A549 (cell line): ENCODE results near the gene SERPINA3.

Experiments used
- CEBPB ChIP-seq, 2 experiments: fragments of >200 bp in 1 of 2; sonication (Bioruptor Twin) in 1 of 2; formaldehyde crosslinking in 1 of 2; IDR thresholded peaks; 2 replicates each; pipeline ENCODE4 v1.6.1; 2012 to 2016
- EP300 ChIP-seq, 2 experiments: fragments of >200 bp; sonication (Bioruptor Twin); formaldehyde crosslinking; IDR thresholded peaks; 2 replicates in 1 of 2; 3 replicates in 1 of 2; pipeline ENCODE4 v1.6.1; 2016 to 2017
- NFE2L2 ChIP-seq: fragments of 150-350 bp; conservative IDR thresholded peaks from 2 replicates; pipeline ENCODE4 v1.6.1; 2014; ENCODE audit warnings: low read length
- NR3C1 ChIP-seq: fragments of >200 bp; sonication (Bioruptor Twin); formaldehyde crosslinking; IDR thresholded peaks from 3 replicates; pipeline ENCODE4 v1.6.1; 2017
- POLR2A ChIP-seq: IDR thresholded peaks from 2 replicates; pipeline ENCODE4 v1.6.1; 2012; ENCODE audit warnings: mild to moderate bottlenecking, low read length
- POLR2AphosphoS2 ChIP-seq: conservative IDR thresholded peaks from 2 replicates; pipeline ENCODE4 v1.6.1; 2012; ENCODE audit warnings: low read length, improper control_type of control experiment, inconsistent platforms
- RFX5 ChIP-seq: fragments of 450-650 bp; IDR thresholded peaks from 2 replicates; pipeline ENCODE4 v1.7.1; 2014; ENCODE audit warnings: antibody characterized with exemption, mild to moderate bottlenecking, moderate library complexity
- SREBF2 ChIP-seq: fragments of 450-650 bp; IDR thresholded peaks from 2 replicates; pipeline ENCODE4 v1.6.1; 2014; ENCODE audit warnings: mild to moderate bottlenecking, moderate library complexity
- TP53 ChIP-seq: fragments of 250-450 bp; sonication (Bioruptor Pico); IDR thresholded peaks from 2 replicates; pipeline ENCODE4 v1.5.0; 2021; ENCODE audit warnings: mild to moderate bottlenecking, moderate library complexity
- ZC3H11A ChIP-seq: fragments of 450-650 bp; IDR thresholded peaks from 2 replicates; pipeline ENCODE4 v1.6.1; 2014; ENCODE audit warnings: antibody characterized with exemption, mild to moderate bottlenecking
- TF ChIP-seq, protein P1 (sequence below): fragments of >200 bp; sonication (Bioruptor Twin); formaldehyde crosslinking; IDR thresholded peaks from 3 replicates; pipeline ENCODE4 v1.5.1; 2016

DNA sequence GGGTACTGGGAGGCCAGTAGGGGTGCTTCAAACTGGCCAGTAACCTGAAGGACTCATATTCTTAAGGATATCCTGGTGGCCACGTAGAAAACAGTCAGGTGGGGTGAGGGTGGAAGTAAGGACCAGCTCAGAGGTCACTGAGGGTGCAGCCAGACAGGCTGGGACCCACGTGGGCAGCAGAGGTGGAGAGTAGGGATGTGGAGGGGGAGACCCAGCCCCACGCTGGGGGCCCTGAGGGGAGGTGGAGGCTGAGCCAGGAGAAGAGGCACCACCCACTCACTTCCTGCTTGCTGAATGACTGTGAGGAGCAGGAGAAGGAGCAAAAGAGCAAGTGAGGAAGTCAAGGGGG lies 12.6 kb upstream of the SERPINA3 start:
- TF ChIP-seq, protein P1, sequence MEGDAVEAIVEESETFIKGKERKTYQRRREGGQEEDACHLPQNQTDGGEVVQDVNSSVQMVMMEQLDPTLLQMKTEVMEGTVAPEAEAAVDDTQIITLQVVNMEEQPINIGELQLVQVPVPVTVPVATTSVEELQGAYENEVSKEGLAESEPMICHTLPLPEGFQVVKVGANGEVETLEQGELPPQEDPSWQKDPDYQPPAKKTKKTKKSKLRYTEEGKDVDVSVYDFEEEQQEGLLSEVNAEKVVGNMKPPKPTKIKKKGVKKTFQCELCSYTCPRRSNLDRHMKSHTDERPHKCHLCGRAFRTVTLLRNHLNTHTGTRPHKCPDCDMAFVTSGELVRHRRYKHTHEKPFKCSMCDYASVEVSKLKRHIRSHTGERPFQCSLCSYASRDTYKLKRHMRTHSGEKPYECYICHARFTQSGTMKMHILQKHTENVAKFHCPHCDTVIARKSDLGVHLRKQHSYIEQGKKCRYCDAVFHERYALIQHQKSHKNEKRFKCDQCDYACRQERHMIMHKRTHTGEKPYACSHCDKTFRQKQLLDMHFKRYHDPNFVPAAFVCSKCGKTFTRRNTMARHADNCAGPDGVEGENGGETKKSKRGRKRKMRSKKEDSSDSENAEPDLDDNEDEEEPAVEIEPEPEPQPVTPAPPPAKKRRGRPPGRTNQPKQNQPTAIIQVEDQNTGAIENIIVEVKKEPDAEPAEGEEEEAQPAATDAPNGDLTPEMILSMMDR, result no peak
- TF ChIP-seq SREBF2, result no peak
- TF ChIP-seq TP53 (CRISPR knock-in tag), result no peak
- TF ChIP-seq EP300 (IDR thresholded peaks at IDR 0.05), result no peak
- TF ChIP-seq RFX5, result no peak
- no peak for TF ChIP-seq NR3C1
- TF ChIP-seq POLR2A, result no peak
- TF ChIP-seq ZC3H11A, result no peak
- no peak for TF ChIP-seq POLR2AphosphoS2
- no peak for TF ChIP-seq CEBPB (IDR thresholded peaks at IDR 0.05)
- no peak for TF ChIP-seq NFE2L2
